SH-SY5Y (cell line): ENCODE measurements around the gene ESPN.

Source experiments
- GATA2 ChIP-seq: IDR thresholded peaks from 2 replicates; pipeline ENCODE4 v1.6.1; 2011; ENCODE audit warnings: mild to moderate bottlenecking, low read depth, low read length
- GATA3 ChIP-seq: IDR thresholded peaks from 2 replicates; pipeline ENCODE4 v1.6.1; 2011; ENCODE audit warnings: low read depth, mild to moderate bottlenecking, low read length, moderate library complexity

DNA sequence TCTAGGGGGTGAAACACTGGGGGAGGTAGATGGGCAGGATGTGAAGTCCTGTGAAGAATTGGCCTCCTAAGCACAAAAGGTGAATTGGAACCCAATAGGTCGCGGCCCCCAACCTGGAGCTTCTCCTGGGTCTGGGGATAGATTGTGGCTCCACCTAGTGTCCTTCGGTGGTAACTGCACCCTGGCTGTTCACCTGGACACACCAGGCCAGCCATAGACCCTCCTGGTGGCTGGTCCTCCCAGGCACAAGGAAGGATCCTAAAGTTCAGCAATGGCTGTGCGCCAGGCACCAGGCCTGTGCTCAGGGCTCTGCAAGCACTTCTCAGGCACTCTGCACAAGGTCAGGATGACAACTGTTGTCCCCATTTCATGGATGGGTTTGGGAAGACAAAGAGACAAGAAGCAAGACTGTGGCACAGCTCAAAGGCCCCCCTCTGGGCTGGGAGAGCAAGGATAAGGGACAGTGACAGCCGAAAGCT, 13.5 kb downstream of the ESPN start:
- TF ChIP-seq GATA3: no peak
- no peak for TF ChIP-seq GATA2
